Testis (tissue), 2 donors: ENCODE measurements around the gene PTPRG.

Source experiments
- POLR2A ChIP-seq: fragments of 450-650 bp; IDR thresholded peaks from one replicate; pipeline ENCODE4 v1.6.1; 2017; ENCODE audit warnings: antibody characterized with exemption, mild to moderate bottlenecking, moderate library complexity
- TF ChIP-seq, protein P1 (sequence below), 3 experiments: fragments of 450-650 bp in 2 of 3; fragments of 200-600 bp in 1 of 3; sonication (generic) in 1 of 3; IDR thresholded peaks; one replicate each; pipeline ENCODE4 v1.5.1; 2016 to 2019; ENCODE audit warnings: antibody characterized with exemption in 3 of 3, mild to moderate bottlenecking in 2 of 3, moderate library complexity in 1 of 3

DNA sequence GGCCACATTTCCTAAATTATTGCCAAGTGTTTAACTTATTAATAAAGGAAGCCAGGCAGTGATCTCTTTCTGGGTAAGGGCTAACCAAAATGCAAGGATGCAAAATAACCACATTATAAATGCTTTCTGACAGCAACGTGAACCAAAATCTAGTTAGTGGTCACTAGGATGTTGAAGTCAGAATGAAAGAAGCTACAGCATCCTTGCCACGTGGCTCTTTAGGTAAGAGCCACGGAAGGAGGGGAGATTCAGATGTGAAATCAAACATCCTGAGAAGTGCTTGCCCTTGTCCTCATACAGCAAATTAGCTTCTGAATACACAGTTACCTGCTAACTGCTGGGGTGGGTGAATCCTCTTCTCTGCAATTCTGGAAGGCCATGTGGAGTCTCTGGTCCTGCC is 565.7 kb downstream of the PTPRG start:
- TF ChIP-seq, protein P1, sequence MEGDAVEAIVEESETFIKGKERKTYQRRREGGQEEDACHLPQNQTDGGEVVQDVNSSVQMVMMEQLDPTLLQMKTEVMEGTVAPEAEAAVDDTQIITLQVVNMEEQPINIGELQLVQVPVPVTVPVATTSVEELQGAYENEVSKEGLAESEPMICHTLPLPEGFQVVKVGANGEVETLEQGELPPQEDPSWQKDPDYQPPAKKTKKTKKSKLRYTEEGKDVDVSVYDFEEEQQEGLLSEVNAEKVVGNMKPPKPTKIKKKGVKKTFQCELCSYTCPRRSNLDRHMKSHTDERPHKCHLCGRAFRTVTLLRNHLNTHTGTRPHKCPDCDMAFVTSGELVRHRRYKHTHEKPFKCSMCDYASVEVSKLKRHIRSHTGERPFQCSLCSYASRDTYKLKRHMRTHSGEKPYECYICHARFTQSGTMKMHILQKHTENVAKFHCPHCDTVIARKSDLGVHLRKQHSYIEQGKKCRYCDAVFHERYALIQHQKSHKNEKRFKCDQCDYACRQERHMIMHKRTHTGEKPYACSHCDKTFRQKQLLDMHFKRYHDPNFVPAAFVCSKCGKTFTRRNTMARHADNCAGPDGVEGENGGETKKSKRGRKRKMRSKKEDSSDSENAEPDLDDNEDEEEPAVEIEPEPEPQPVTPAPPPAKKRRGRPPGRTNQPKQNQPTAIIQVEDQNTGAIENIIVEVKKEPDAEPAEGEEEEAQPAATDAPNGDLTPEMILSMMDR (IDR thresholded peaks at IDR 0.05): no peak
- TF ChIP-seq POLR2A: no peak
